Activated CD4-positive, alpha-beta T cell treated with anti-CD3 and anti-CD28 coated beads for 36 hours (primary cell): ENCODE data around the gene INPP5E. TPM values are rescaled to one million over a fixed set of nuclear protein-coding genes. Genes with fewer than 3 reads are reported as not detected.
A peak's percentile ranks its signal among the peaks of the same experiment; 100 is the strongest.

Experiments used
- ATAC-seq: fragments of 200-7000 bp; cut with Tn5 transposase; one replicate; pipeline ENCODE4 v1.10.0; 2021; ENCODE audit warnings: mild to moderate bottlenecking, moderate library complexity
- CTCF ChIA-PET: fragments of 350-600 bp; sonication (Branson Sonifier 250); formaldehyde crosslinking; loops from one replicate; lab custom pipeline; 2021; ENCODE audit warnings: antibody characterized with exemption; lab: Charles Lee
- POLR2A ChIA-PET: fragments of 350-600 bp; sonication (Branson Sonifier 250); formaldehyde crosslinking; loops from one replicate; lab custom pipeline; 2021; ENCODE audit warnings: antibody characterized with exemption, inconsistent platforms; lab: Charles Lee
- DNase-seq: peaks from one replicate; pipeline ENCODE4 v3.0.0-alpha.2; 2020
- H3K27ac Mint-ChIP-seq: one replicate; pipeline ENCODE4 v1.8.0; 2021; ENCODE audit warnings: mixed read lengths
- H3K27me3 Mint-ChIP-seq: one replicate; pipeline ENCODE4 v1.8.0; 2021; ENCODE audit warnings: mixed read lengths
- H3K36me3 Mint-ChIP-seq: one replicate; pipeline ENCODE4 v1.8.0; 2021; ENCODE audit warnings: low read depth, mixed read lengths
- H3K4me1 Mint-ChIP-seq: one replicate; pipeline ENCODE4 v1.8.0; 2021; ENCODE audit warnings: mixed read lengths
- H3K4me3 Mint-ChIP-seq: one replicate; pipeline ENCODE4 v1.8.0; 2021; ENCODE audit warnings: mild to moderate bottlenecking, moderate library complexity, mixed read lengths
- H3K9me3 Mint-ChIP-seq: one replicate; pipeline ENCODE4 v1.8.0; 2021; ENCODE audit warnings: low read depth, mixed read lengths
- intact Hi-C, 2 experiments: fragments of 100-400 bp; cut with DNase I in 1 of 2; cut with micrococcal nuclease in 1 of 2; formaldehyde crosslinking; loops; one replicate each; pipeline versions ENCODE4 v1.14.2 to v1.15.1; 2022 to 2024; cut with DNase I, micrococcal nuclease
- total RNA-seq, 2 experiments: library from RNA; stranded (reverse); gene quantifications; one replicate each; pipeline ENCODE4 v1.2.3, GENCODE V29; 2021

The INPP5E gene, protein sequence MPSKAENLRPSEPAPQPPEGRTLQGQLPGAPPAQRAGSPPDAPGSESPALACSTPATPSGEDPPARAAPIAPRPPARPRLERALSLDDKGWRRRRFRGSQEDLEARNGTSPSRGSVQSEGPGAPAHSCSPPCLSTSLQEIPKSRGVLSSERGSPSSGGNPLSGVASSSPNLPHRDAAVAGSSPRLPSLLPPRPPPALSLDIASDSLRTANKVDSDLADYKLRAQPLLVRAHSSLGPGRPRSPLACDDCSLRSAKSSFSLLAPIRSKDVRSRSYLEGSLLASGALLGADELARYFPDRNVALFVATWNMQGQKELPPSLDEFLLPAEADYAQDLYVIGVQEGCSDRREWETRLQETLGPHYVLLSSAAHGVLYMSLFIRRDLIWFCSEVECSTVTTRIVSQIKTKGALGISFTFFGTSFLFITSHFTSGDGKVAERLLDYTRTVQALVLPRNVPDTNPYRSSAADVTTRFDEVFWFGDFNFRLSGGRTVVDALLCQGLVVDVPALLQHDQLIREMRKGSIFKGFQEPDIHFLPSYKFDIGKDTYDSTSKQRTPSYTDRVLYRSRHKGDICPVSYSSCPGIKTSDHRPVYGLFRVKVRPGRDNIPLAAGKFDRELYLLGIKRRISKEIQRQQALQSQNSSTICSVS
- 10 to 100 TPM; 13.5 to 14.1 TPM for total RNA-seq

DNA sequence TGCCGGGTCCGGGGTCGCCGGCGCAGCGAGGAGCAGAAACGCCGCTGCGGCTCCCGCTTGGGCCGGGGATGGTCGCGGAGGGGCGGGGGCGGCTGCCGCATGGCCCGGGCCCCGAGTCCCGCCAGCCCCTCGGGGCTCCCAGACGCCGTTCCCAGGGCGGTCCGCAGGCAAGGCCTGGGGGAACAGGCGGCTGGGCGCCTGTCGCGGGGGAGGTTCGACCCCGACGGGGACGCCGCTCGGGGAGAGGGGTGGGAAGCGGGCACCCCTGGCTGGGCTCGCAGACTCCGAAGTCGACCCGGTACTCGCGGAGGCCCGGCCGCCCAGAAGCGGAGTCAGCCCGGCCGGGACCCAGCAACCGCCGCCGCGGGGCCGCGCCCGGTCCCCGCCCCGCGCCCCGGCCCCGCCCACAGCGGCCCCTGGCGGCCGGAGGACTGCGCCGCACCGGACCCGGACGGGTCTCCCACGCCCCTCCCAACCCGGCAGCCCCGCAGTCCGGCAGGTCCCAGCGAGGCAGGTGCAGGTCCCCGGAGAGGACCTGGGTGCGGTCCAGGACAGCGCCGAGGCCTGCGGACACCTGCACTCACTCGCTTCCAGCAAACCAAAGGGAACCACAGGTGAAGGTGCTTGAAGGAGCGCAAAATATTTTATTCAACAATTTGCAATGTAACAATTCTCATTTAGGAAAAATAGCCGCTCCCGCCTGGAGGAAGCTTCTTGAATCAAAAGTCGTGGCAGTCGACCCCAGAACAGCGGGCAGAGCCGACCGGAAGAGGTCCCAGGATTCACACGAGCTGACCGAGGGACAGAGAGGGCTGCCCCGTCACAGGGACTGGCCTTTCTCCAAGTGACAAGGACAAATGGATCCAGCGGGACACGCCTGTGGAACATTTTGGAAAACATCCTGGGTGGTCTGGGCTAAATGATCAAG lies at the start of gene INPP5E:
Gene INPP5E (minus strand): TSS at position 365 of the 928 bp plus-strand sequence. CDS start 426 bp downstream, outside the sequence.
- POLR2A ChIA-PET, result no interaction called here
- intact Hi-C loops, result loop anchor here (1.0 to 5.0 kb wide), 12 partner anchors 29 to 289 kb away; partner anchors contain the start of genes SEC16A (in 2 of the 2), SNAPC4 (in 2 of the 2), DNLZ (in 1 of the 2) and ENTR1 (in 1 of the 2)
- H3K9me3 Mint-ChIP-seq, result no peaks in the 10 kb centered on the region

DNA sequence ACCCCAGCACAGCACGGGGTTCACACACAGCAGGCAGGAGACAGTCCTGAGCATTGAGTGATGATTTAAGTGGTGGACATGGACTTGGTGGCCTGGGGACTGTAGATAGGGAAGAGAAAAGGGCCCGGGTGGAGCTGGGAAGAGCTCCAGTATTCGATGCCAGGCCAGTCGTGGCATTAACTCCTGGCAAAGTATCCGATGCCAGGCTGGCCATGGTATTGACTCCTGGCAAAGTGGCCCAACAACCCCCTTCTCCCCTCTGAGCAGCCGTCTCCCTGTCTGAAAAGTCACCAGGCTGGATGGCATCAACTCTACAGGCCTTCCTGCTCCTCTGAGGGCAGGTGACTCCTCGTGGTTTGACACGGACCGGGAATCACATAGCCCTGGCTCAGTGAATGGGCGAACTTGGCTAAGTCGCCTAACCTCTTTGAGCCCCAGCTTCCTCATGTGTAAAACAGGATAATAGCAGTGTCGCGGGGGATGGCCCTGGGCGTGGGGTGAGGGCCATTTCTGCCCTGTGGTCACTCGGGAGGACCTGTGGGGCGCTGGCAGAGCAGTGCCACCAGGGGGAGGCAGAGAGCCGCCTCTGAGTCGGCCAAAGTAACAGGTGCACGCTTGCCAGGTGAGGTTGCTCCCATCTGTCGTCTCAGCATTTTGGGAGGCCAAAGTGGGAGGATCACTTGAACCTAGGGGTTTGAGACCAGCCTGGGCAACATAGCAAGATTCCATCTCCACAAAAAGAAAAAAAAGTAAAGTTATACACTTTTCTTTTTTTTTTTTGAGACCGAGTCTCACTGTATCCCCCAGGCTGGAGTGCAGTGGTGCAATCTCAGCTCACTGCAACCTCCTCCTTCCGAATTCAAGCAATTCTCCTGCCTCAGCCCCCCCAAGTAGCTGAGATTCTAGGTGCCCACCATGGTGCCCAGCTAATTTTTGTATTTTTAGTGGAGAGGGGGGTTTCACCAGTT lies 48.9 kb upstream of the INPP5E start:
- Mint-ChIP-seq H3K9me3 (no peaks in the 10 kb centered on the region), H3K36me3 (no peaks in the 10 kb centered on the region), H3K27ac (no peak overlapping the region), H3K4me3 (no peak overlapping the region), H3K4me1 (peaks cover 4% of the 10 kb centered on the region), H3K27me3 (no peaks in the 10 kb centered on the region)
- ATAC-seq (peak; percentile 46), DNase-seq (peak; percentile 86)
- intact Hi-C loops, result loop anchor here (1.0 kb wide), 2 partner anchors 142 to 143 kb away; no protein-coding TSS in a partner anchor
- ChIA-PET CTCF (interaction anchor here (0.7 to 6.4 kb wide), 13 partner anchors 24 to 241 kb away, joined by 3 to 61 read pairs (median 5); no protein-coding TSS in a partner anchor), POLR2A (interaction anchor here (0.6 kb wide), 1 partner anchor 859 kb away, joined by 9 read pairs; no protein-coding TSS in a partner anchor)

More for the DNA sequence above, at the start of gene INPP5E:
- ATAC-seq (peak; percentile 85), DNase-seq (peak; percentile 89)
- no peaks in the 10 kb centered on the region for H3K27me3 Mint-ChIP-seq
- H3K4me3 Mint-ChIP-seq, result peak within 1 kb of the TSS; percentile 80
- CTCF ChIA-PET, result interaction anchor here (0.6 to 1.1 kb wide), 5 partner anchors 10 to 192 kb away, joined by 3 to 4 read pairs (median 3); no protein-coding TSS in a partner anchor
- no peak within 1 kb of the TSS for H3K27ac Mint-ChIP-seq
- peaks cover 20% of the 10 kb centered on the region for H3K36me3 Mint-ChIP-seq
- H3K4me1 Mint-ChIP-seq, result peaks cover 21% of the 10 kb centered on the region

DNA sequence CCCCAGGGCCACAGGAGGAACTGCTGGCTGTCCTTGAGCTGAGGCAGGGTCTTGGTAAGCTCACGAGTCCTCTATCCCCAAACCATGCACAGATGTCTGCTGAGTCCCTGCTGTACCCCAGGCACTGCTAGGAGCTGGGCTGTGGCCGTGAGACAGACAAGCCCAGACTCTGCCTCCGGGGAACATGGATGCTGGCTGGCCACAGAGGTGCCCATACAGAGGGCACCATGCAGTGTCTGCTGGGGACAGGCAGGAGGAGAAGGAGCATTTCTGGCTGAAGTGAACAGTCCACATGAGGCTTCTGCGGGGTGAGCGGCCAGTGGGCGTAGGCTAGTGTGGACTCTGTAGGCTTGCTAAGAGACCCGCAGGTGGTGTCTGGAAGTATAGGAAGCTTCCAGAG lies 48.0 kb upstream of the INPP5E start:
- intact Hi-C loops, result loop anchor here (1.0 kb wide), 2 partner anchors 143 to 144 kb away; no protein-coding TSS in a partner anchor
- H3K4me3 Mint-ChIP-seq, result no peak overlapping the region
- H3K4me1 Mint-ChIP-seq, result peaks cover 4% of the 10 kb centered on the region

DNA sequence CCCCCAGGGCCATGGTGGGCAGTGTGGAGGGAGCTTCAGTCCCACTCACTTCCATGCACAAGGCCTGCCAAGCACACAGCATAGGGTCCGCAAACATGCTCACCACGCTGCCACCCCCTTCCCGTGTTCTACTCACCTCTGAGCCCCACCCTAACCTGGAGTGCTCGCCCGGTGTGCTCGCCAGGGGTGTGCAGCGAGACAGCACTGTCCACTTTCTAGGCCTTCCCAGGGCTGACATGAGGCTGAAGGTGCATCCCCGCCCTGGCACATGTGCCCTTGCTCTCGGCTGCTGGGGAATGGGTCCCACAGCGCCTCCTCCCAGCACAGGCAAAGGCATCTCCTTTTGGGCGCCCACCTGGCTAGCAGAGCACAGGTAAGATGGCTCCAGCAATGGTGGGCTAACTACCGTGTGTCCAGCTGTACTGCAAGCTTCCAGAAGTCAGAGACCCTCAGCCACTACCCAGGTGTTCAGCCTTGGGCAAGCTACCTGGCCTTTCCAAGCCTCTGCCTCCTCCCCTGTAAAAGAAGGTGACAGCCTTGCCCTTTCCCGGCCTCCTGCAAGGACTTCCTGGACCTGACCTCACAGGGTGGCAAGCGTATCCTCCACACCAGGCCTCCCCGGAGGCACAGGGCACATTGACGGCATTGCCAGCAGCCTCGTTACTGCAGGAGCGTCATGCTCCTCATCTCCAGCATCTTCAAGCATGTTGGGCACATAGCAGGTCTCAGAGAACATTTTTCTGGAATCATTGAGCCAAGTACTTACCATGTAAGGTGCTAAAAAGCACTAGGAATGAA lies 47.4 kb upstream of the INPP5E start:
- ChIA-PET POLR2A (no interaction called here), CTCF (interaction anchor here (0.5 to 6.4 kb wide), 11 partner anchors 53 to 462 kb away, joined by 3 to 61 read pairs (median 6); no protein-coding TSS in a partner anchor)
- H3K4me3 Mint-ChIP-seq, result no peak overlapping the region
- peaks cover 7% of the 10 kb centered on the region for H3K4me1 Mint-ChIP-seq
- H3K27me3 Mint-ChIP-seq, result no peaks in the 10 kb centered on the region
- ATAC-seq (no peak), DNase-seq (no peak)
- no peaks in the 10 kb centered on the region for H3K9me3 Mint-ChIP-seq
- peaks cover 5% of the 10 kb centered on the region for H3K36me3 Mint-ChIP-seq
- H3K27ac Mint-ChIP-seq, result no peak overlapping the region
- intact Hi-C loops, result no loop called here

More for the DNA sequence above, 48.0 kb upstream of the INPP5E start:
- DNase-seq, result no peak
- CTCF ChIA-PET, result interaction anchor here (0.6 to 6.4 kb wide), 10 partner anchors 52 to 620 kb away, joined by 3 to 61 read pairs (median 6); no protein-coding TSS in a partner anchor
- POLR2A ChIA-PET, result no interaction called here
- Mint-ChIP-seq H3K27me3 (no peaks in the 10 kb centered on the region), H3K9me3 (no peaks in the 10 kb centered on the region), H3K27ac (no peak overlapping the region), H3K36me3 (peaks cover 2% of the 10 kb centered on the region)
- ATAC-seq, result no peak

DNA sequence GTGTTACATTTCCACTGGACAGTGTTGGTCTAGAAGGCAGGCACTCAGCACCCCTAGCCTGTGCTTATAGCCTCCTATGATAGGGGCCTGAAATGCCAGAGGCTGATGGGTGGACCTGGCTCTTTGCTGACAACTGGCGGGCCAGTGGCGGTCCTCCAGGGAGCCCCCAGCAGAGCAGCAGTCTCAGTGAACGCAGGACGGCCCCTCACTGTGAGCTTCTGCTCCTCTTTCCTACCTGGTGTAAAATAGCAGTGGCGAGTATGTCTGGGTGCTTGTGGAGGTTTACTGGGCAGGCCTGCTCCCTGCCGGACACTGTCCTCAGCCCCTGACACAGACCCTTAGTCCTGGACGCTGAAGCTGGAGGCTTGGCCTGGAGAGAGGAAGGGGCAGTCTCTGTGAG lies 46.5 kb upstream of the INPP5E start:
- intact Hi-C loops, result no loop called here
- H3K4me1 Mint-ChIP-seq, result peaks cover 16% of the 10 kb centered on the region
- POLR2A ChIA-PET, result no interaction called here

DNA sequence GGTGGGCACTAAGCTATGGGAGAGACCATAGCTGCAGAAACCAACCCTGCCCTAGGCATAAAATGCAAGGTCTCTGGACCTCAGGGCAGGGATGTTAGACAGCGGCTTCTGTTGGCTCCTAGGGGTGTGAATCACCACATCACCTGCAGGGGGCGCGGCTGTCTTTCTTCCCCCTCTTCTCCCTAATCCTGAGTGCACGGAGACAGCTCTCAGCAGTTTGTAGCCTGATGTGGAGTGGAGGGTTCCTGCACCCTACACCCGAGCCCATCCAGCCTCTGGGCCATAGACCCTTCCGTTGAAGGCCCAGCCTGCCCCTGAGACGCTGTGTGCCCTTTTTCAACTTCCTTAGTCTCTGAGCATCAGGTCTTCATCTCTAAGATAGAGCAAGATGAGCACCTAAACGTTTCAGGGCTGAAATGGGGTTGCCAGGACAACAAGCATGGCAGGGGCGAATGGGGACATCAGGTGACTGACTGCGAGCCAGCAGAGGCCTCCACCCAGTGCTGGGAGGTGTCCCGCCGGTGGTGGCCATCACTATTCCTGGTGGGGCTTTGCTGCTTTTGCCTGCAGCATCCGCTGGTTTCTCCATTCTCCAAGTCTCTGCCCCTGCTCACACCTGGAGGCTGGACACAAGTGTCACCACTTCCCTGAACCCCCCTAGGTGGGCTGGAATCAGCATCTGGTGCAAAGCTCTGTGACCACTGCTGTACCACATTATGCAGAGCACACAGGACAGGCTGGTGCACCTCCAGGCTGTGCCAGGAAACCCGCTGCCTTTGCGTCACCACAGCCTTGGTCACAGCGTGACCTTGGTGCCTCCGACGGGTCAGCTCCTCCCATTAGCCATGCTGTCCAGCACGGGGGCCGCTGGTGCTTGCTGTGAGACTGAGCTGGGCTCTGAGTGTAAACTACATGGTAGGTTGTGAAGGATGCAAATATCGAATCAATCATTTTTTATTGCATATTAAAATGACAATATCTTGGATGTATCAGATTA lies 45.7 kb upstream of the INPP5E start:
- no peaks in the 10 kb centered on the region for H3K9me3 Mint-ChIP-seq
- ATAC-seq, result peak; percentile 15
- intact Hi-C loops, result loop anchor here (1.0 kb wide), 2 partner anchors 159 to 209 kb away; no protein-coding TSS in a partner anchor
- DNase-seq, result peak; percentile 92
- peaks cover 20% of the 10 kb centered on the region for H3K4me1 Mint-ChIP-seq
- no peak overlapping the region for H3K27ac Mint-ChIP-seq
- peak overlapping the region; percentile 46 for H3K4me3 Mint-ChIP-seq
- ChIA-PET POLR2A (interaction anchor here (0.6 kb wide), 1 partner anchor 463 kb away, joined by 3 read pairs; no protein-coding TSS in a partner anchor), CTCF (interaction anchor here (0.6 to 6.4 kb wide), 17 partner anchors 10 to 610 kb away, joined by 3 to 61 read pairs (median 4); no protein-coding TSS in a partner anchor)
- H3K36me3 Mint-ChIP-seq, result peaks cover 10% of the 10 kb centered on the region
- H3K27me3 Mint-ChIP-seq, result no peaks in the 10 kb centered on the region

More for the DNA sequence above, 46.5 kb upstream of the INPP5E start:
- H3K4me3 Mint-ChIP-seq, result no peak overlapping the region
- DNase-seq (no peak), ATAC-seq (no peak)
- H3K9me3 Mint-ChIP-seq, result no peaks in the 10 kb centered on the region
- no peak overlapping the region for H3K27ac Mint-ChIP-seq
- H3K36me3 Mint-ChIP-seq, result peaks cover 10% of the 10 kb centered on the region
- H3K27me3 Mint-ChIP-seq, result no peaks in the 10 kb centered on the region
- CTCF ChIA-PET, result interaction anchor here (0.5 to 6.4 kb wide), 11 partner anchors 42 to 610 kb away, joined by 3 to 61 read pairs (median 6); no protein-coding TSS in a partner anchor

DNA sequence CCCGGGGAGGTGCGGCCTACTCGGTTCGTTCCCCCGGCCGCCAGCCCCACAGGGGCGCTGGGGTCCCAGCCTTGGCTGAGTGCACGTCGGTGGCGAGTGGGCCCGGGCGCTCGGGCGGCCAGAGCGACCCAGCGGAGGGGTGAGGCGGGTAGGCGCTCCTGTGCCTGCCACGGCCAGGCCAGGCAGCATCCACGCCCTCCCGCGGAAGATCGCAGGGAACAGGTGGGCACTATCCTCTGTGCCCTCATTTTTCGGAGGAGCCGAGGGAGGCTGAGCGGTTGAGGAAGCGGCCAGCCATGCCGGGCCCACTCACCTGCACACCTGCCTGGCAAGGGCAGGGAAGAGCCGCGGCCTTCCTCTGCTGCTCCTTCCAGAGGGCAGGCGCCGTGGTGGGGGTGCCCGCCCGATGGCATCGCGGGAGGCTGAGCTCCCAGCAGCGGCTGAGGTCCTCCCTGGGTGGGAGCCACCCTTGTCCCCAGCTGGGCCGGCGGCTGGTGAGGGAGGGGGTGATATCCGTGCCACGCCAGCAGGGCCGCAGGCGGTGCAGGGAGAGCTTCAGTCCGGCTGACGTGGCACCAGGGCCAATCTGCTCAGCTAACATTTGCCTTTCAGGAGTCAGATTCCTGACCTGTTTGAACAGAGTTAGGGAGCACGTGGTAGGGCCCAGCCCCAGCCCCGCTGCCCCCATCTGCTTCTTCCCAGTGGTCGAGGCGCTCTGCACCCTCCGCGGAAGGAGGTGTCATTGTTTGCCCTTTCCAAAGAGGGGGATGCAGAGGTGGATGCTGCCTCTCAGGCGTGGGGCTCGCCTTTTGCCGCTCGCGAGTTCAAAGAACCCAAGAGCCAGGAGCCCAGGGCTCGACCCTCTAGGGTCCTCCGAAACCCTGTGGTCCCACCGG lies 44.8 kb upstream of the INPP5E start:
- CTCF ChIA-PET, result interaction anchor here (0.7 to 6.4 kb wide), 12 partner anchors 11 to 241 kb away, joined by 3 to 61 read pairs (median 4); no protein-coding TSS in a partner anchor
- H3K4me1 Mint-ChIP-seq, result peaks cover 26% of the 10 kb centered on the region
- no peak overlapping the region for H3K27ac Mint-ChIP-seq
- peak; percentile 31 for DNase-seq
- intact Hi-C loops, result loop anchor here (1.0 to 5.0 kb wide), 4 partner anchors 160 to 1133 kb away; partner anchors contain the start of gene EHMT1 (in 1 of the 2)
- POLR2A ChIA-PET, result interaction anchor here (0.6 kb wide), 1 partner anchor 464 kb away, joined by 3 read pairs; no protein-coding TSS in a partner anchor
- ATAC-seq, result no peak
- no peaks in the 10 kb centered on the region for H3K9me3 Mint-ChIP-seq
- peak overlapping the region; percentile 46 for H3K4me3 Mint-ChIP-seq
- peaks cover 14% of the 10 kb centered on the region for H3K36me3 Mint-ChIP-seq
- H3K27me3 Mint-ChIP-seq, result no peaks in the 10 kb centered on the region
